Skin of body (tissue), 2 donors: ENCODE data around the gene CNOT1. TPM values are rescaled to one million over a fixed set of nuclear protein-coding genes. Genes with fewer than 3 reads are reported as not detected.

Experiments
- DNase-seq: peaks from one replicate; lab custom pipeline; 2025; lab: John Stamatoyannopoulos, UW
- total RNA-seq: library from RNA; depleted of rRNA; stranded (reverse); fragments of >200 nt; gene quantifications from one replicate; pipeline ENCODE4 v1.2.3, GENCODE V29; 2014

CNOT1 gene
- total RNA-seq, 1 donor from 2014 or later: 122 TPM

DNA sequence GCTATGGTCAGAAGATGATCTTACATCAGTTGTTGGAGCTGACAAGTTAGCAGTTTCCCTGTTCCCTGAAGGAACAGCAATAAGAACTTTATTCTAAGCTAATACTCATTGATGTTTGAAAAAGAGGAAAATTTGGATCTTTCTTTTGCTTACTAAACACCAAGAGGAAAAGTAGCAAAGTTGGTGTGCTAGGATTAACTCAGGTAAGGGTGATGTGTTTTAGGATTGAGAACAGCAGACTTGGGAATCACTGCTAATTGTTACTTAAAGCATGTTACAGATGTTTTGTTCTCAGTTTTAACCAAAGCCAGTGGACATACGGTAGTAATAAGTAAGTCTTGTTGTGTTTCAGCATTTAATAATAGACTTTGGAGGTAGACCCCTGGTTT lies 110.7 kb downstream of the CNOT1 start:
- no peak for DNase-seq

DNA sequence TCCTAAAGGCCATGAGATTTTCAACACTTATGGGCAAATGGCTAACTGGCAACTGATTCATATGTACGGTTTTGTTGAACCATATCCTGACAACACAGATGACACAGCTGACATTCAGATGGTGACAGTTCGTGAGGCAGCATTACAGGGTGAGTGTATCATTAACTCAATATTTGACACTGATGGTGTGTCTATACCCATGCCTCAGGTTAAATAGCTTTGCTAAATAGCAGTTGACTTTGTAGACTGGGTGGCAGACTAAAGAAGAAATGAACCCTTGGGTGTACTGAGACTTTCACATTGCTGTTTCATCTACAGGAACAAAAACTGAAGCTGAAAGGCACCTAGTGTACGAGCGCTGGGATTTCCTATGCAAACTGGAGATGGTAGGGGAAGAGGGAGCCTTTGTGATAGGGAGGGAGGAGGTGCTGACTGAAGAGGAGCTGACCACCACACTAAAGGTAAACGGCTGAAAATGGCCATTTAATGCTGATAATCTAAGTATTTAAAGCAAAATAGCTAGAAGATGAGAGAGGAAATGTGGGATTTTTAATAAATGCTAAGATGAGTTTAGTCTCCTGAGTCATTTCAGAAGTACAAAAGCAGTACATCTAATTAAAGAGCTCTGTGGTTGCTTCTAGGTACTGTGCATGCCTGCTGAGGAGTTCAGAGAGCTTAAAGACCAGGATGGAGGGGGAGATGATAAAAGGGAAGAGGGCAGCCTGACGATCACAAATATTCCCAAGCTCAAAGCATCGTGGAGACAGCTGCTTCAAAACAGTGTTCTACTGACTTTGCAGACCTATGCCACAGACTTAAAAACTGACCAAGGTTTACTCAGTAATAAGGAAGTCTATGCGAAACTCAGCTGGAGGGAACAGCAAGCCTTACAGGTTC lies 111.3 kb downstream of the CNOT1 start:
- no peak for DNase-seq

DNA sequence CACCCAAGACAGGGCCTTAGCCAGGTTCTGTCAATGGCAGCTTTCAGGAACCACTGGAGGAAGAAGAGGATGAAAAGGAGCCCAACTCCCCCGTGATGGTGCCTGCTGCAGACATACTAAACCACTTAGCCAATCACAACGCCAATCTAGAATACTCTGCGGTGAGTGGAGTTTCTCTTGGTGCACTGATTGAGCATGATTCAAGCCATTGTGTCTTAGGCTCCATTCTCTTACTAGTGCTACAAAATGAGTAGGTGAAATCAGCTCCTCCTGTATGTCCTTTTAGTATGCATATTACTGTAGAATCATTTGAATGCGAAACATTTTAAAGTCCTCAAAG lies 112.9 kb downstream of the CNOT1 start:
- no peak for DNase-seq

DNA sequence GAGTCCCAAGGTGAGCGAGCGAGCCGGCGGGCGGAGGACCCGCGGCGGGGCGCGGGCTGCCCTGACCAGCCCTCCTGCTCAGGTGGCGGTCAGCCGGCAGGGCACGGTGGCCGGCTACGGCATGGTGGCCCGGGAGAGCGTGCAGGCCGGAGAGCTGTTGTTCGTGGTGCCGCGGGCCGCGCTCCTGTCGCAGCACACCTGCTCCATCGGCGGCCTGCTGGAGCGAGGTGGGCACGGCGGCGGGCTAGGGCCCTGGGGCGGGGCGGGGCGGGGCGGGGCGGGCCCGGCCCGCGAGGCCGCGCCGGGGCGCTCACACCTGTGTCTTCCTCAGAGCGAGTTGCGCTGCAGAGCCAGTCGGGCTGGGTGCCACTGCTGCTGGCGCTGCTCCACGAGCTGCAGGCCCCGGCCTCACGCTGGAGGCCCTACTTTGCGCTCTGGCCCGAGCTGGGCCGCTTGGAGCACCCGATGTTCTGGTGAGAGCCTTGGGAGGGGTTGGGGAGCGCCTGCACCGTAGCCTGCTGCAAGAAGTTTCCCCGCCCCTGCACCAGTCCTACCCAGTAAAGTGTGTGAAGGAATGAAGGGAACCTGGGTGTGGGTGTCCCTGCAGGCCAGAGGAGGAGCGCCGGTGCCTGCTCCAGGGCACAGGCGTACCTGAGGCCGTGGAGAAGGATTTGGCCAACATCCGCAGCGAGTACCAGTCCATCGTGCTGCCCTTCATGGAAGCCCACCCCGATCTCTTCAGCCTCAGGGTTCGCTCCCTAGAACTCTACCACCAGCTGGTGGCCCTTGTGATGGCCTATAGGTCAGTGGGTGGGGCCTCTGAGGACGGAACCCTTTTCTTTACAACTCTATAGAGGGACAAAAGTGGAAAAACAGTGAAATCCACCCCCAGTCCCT lies 113.5 kb downstream of the CNOT1 start:
- DNase-seq: no peak

DNA sequence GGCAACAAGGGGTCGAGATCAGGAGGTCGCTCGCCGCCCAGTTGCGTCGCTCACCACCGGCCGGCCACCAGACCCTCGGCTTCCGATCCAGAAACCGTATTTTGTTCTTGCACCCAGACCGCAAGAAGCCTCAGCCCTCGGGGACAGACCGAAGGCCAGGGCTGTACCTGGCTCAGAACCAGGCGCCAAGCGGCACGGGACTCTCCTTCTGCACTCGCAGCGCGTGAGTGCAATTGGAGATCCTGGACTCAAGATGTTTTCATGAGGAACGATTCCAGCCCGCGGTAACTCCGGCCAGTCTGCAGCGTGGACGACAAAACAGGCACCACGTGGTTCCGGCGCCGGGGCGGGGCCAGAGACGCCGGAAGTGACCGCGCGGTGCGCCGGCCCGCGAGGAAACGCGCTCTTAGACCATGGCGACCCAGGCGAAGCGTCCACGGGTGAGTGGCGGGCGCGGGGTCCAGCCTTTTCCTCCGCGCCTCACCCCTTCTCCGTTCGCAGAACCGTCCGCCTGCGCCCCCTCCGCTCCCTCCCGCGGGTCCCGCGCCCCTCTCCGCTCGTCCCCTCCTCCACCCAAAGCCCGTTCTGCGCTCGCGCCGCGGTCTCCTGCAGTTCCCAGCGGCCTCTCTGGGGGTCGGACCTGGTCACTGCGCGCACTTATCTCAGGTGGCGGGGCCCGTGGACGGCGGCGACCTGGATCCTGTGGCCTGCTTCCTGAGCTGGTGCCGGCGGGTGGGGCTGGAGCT lies 114.3 kb downstream of the CNOT1 start, which contains the start of gene SETD6:
Gene SETD6 (plus strand): TSS at position 393 of the 746 bp plus-strand sequence. CDS start 21 bp downstream, at position 414.
- DNase-seq: peak; percentile 76

GRCh38 chr16:58513874-58514273 lies 115.8 kb downstream of the CNOT1 start:
- DNase-seq: no peak

GRCh38 chr16:58511933-58512815 lies 117.5 kb downstream of the CNOT1 start:
- DNase-seq: no peak

GRCh38 chr16:58510776-58511628 lies 118.6 kb downstream of the CNOT1 start:
- DNase-seq: no peak

DNA sequence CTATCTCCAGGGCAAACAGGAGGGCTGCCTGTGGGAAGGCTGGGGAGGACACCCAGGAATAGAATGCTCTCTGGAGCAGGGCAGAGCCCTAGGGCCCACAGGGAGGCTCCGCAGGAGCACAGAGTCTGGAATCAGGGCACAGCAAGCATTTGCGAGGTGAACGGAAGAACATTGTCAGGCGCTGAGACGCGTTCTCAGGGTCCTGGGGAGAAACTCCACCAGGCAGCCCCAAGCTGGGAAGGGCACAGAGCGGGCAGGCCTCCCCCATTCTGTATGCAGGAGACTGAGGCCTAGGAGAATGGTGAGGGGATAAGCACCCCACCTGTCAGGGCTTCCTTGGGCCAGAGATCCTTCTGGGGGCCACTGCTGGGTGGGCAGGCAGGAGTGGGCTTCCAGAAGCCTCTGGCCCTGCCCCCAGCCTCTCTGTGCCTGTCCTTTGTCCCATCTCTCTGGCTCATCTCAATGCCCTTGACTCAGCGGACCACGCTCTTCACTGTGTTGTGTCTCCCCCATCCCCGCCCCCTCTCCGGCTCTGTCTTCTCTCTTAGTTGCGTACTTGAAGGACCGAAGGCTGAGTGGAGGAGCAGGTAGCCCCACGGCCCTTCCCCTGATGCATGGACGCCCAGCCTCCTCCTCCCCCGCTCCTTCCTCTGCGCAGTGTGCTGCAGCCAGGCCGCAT lies 119.4 kb downstream of the CNOT1 start:
- no peak for DNase-seq

DNA sequence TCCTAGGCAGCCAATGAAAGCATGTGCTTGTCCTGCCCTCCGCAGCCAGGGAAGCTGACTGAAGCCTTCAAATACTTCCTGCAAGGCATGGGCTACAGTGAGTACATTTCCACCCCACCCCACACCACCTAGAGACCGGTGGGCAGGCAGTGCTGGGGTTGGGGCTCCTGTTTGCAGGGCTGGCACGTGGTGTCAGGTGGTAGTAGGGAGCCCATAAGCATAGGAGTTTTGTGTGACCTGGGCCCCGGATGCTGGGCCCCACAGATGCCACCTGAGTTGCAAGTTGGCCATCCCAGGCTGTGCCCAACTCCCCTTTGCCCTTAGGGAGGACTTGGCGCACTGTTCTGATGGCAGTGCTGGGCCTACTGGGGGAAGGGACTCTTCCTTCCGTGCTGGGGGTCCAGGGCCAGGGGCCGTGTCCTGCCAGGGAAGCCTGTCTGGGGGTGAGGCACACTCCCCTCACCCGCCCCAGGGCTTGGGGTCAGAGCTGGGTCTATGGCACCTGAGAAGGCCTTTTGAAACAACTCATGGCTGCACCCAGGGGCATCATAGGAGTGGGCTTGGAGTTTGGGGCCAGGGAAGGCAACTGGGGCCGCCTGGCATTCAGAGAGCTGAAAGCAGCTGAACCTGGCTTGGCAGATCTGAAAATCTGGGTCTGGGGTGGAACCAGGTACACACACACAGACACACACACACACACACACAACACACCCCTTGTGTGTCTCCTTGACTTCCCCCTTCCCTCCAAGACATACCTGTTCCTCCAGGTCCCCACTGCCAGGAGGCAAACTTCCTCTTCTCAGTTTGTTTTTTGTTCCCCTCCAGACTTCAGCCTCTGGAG lies 120.2 kb downstream of the CNOT1 start:
- DNase-seq: no peak

- no peak for DNase-seq
Measured at GRCh38 chr16:58508671-58509251, 120.9 kb downstream of the CNOT1 start.

DNA sequence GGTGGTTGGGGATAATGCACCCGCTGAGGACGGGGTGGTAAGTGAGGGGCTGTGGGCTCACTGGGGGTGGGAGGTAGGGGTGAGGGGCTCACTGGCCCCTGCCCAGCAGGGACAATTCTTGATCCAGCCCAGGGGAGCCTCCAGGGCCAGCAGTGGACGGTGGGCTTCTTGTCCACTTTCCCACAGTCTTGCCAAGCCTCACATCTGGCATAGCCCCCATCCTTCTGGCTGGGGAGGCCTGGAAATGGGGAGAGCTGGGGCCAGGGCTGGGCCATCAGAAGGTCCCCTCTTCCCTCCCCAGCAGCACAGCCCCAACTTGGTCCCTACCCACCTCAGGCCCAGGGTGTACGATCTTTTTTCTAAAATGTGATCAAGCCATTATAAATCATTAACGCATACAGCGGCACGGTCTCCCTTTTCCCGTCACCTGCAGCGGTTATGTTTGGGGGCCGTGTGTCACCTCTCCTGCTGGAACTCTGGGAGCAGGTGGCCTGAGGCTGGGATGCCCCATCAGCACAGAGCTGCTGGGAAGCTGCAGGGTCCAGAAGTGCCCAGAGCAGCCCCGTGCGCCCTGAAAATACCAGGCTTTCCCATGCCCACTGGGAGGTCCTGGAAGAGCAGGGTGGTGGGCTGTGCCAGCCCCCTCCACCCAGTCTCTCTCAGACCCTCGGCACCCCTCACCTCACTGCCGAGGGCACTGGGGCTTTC lies 121.5 kb downstream of the CNOT1 start:
- DNase-seq: no peak

- DNase-seq: no peak
Measured at GRCh38 chr16:58507195-58507962, 122.2 kb downstream of the CNOT1 start.

DNA sequence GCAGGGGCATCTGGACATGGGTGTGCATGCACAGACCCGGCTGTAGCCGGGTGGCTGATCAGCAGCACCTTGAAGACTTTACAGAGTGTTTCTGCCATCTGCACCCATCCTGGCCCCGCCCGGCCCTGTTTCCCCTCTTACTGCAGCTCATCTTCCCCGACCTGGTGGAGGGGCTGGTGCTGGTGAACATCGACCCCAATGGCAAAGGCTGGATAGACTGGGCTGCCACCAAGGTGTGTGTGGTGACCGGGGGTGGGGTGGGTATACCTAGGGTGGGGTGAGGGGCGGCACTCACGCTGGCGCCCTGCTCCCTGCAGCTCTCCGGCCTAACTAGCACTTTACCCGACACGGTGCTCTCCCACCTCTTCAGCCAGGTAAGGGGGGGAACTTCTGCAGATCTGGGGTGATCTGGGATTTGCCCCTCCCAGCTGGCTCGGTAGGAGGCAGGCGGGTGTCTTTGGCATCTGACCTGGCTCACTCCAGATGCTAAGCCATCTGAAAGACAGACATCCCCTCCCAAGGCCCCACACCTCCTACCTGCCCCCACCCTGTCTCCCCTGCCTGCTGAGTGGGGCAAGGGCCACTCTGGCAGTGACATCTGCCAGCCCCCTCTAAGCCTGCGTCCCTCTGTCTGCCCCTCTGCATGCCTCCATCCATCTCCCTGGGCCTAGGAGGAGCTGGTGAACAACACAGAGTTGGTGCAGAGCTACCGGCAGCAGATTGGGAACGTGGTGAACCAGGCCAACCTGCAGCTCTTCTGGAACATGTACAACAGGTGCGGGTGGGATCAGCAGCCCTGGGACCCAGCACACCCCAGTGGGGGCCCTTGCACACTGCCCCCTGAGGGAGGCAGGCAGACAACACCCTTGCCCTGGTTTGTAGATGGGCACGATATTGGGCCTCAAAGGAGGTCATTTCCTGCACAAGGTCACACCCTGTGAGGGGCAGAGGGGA lies 123.1 kb downstream of the CNOT1 start:
- no peak for DNase-seq
